Measurements from ENCODE around the gene MUC20. TPM values are rescaled to one million over a fixed set of nuclear protein-coding genes. Genes with fewer than 3 reads are reported as not detected.

The MUC20 gene
- total and polyA plus RNA-seq, 9 donors = 1.5 to 25.5 (median 11.0) TPM

DNA sequence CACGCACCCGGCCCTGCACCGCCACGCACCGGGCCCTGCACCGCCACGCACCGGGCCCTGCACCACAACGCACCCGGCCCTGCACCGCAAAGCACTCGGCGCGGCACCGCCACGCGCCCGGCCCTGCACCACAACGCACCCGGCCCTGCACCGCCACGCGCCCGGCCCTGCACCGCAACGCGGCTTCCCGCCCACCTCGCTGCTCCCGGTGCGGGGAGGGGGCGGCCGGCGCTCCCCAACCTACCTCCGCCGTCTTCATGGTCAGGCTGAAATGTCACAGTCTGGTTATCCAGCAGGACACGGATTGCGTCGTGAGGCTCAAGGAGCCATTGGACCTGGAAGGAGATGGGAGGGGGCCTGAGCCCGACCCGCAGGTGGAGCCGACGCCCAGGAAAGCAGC is 41.8 kb downstream of the MUC20 start:
- Histone ChIP-seq H3K9me3 (no peaks in the 10 kb centered on the region), H3K27ac (no peak overlapping the region), H3K4me3 (no peak overlapping the region), H3K4me1 (ENCODE audit: insufficient read depth) (peaks cover 2% of the 10 kb centered on the region), H3K36me3 (no peaks in the 10 kb centered on the region), H3K27me3 (no peaks in the 10 kb centered on the region)
- intact Hi-C loops (cut with DNase I) = no loop called here
- DNase-seq = no peak
- TF ChIP-seq EP300 (IDR thresholded peaks at IDR 0.05) (no peak), POLR2A (IDR thresholded peaks at IDR 0.05) (no peak)
- TF ChIP-seq, protein P1, sequence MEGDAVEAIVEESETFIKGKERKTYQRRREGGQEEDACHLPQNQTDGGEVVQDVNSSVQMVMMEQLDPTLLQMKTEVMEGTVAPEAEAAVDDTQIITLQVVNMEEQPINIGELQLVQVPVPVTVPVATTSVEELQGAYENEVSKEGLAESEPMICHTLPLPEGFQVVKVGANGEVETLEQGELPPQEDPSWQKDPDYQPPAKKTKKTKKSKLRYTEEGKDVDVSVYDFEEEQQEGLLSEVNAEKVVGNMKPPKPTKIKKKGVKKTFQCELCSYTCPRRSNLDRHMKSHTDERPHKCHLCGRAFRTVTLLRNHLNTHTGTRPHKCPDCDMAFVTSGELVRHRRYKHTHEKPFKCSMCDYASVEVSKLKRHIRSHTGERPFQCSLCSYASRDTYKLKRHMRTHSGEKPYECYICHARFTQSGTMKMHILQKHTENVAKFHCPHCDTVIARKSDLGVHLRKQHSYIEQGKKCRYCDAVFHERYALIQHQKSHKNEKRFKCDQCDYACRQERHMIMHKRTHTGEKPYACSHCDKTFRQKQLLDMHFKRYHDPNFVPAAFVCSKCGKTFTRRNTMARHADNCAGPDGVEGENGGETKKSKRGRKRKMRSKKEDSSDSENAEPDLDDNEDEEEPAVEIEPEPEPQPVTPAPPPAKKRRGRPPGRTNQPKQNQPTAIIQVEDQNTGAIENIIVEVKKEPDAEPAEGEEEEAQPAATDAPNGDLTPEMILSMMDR (IDR thresholded peaks at IDR 0.05) = no peak
- 74 to 85% (median 83%) methylated on average over 41 to 43 of the region's 43 CpGs for WGBS, 3 donors

DNA sequence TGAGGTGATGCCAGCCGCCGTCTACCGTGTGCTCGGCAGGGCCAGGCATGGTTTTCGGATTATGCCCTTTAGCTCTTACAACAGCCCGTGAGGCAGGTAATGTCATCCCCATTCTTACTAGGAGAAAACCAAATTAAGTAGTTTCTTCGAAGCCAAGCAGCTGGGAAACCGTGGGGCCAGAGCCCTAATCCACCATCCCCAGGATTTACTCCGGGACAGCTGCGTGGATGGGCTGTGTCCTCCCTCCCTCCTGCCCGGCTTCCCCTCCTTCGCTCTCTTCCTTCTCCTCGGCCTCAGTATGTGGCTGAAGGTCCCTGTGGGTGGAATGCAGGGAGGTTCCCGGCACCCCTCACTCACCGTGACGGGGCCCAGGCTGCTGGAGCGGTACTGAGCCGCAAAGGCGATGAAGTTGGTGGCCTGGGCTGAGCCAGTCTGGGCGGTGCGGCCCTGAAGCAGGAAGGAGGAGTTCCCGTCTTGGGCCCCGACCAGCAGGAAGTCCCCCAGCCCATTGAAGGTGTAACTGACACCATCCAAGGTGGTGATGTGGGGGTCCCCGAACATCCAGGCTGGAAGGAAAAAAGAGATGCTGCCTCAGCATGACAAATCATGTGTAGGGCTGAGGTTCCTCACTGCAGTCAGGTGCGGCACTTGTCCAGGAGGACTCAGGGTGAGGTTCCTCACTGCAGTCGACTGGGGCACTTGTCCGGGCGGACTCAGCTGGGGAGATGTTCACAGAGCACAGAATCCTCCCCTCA is 42.5 kb downstream of the MUC20 start:
- Histone ChIP-seq H3K4me3 (no peak overlapping the region), H3K36me3 (no peaks in the 10 kb centered on the region), H3K9me3 (no peaks in the 10 kb centered on the region), H3K27me3 (no peaks in the 10 kb centered on the region), H3K4me1 (ENCODE audit: insufficient read depth) (peaks cover 2% of the 10 kb centered on the region), H3K27ac (no peak overlapping the region)
- 76 to 88% (median 87%) methylated on average over 28 of the region's 28 CpGs for WGBS, 3 donors
- intact Hi-C loops (cut with DNase I) = no loop called here
- TF ChIP-seq, protein P1 (IDR thresholded peaks at IDR 0.05) = no peak
- no peak for TF ChIP-seq POLR2A (IDR thresholded peaks at IDR 0.05)
- TF ChIP-seq EP300 (IDR thresholded peaks at IDR 0.05) = no peak
- no peak for DNase-seq

DNA sequence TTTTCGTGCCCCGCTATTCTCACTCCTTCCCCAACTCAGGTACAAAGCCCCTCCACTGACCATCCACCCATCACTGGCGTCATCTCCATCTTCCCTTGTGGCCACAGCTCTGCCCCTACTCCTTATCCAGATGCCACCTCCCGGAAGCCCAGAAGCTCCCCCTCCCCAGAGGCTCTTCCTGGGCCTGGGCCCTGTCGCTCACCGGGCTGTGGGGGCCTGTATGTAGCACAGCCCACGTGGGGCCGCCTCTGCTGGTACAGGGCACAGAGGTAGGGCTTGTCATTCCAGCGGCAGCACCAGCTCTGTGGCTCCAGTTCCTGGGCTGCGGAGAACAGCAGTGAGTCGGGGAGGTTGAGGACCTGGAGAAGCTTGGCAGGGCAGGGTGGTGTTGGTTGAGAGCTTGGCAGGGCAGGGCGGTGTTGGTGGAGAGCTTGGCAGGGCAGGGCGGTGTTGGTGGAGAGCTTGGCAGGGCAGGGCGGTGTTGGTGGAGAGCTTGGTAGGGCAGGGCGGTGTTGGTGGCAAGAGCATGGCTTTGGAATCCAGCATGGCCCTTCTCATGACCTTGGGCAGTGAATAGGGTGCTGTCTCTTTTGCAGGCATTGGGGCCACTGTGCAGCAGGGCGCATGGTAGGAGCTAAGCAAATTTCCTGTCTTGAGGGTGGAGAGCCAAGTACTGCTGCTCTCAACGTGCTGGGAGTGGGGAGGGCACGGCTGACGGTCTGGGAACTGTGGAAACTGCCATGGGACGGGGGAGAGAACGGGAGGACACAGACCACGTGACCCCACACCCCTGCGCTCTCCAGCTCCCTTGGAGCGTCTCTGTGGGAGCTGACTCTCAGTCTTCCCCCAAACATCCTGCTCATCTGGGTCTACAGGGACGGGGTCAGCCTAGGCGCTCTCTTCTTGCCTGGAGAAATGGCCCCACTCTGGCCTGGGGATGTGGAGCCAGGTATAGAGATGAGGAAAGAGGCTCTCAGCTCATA is 43.4 kb downstream of the MUC20 start:
- no peak for DNase-seq
- no peak overlapping the region for H3K27ac ChIP-seq
- no peak for TF ChIP-seq EP300 (IDR thresholded peaks at IDR 0.05)
- TF ChIP-seq, protein P1 (IDR thresholded peaks at IDR 0.05) = no peak
- H3K9me3 ChIP-seq = no peaks in the 10 kb centered on the region
- intact Hi-C loops (cut with DNase I) = no loop called here
- no peak overlapping the region for H3K4me3 ChIP-seq
- 72 to 86% (median 72%) methylated on average over 26 of the region's 26 CpGs for WGBS, 3 donors
- no peaks in the 10 kb centered on the region for H3K36me3 ChIP-seq
- H3K27me3 ChIP-seq = no peaks in the 10 kb centered on the region
- peaks cover 2% of the 10 kb centered on the region for H3K4me1 ChIP-seq (ENCODE audit: insufficient read depth)

- no peak overlapping the region for H3K27ac ChIP-seq
- H3K27me3 ChIP-seq = no peaks in the 10 kb centered on the region
- peaks cover 2% of the 10 kb centered on the region for H3K4me1 ChIP-seq (ENCODE audit: insufficient read depth)
- H3K4me3 ChIP-seq = no peak overlapping the region
- intact Hi-C loops (cut with DNase I) = no loop called here
- TF ChIP-seq POLR2A (IDR thresholded peaks at IDR 0.05) = no peak
- TF ChIP-seq, protein P1 (IDR thresholded peaks at IDR 0.05) = no peak
- TF ChIP-seq EP300 (IDR thresholded peaks at IDR 0.05) = no peak
- no peaks in the 10 kb centered on the region for H3K9me3 ChIP-seq
- WGBS, 3 donors = 82 to 89% (median 83%) methylated on average over 28 of the region's 28 CpGs
- no peak for DNase-seq
- H3K36me3 ChIP-seq = no peaks in the 10 kb centered on the region
Observed at GRCh38 chr3:195764961-195765706, 44.4 kb downstream of the MUC20 start.

Data from ovary (tissue), 9 donors.